ENCODE data around the gene RABIF.
A peak's percentile ranks its signal among the peaks of the same experiment; 100 is the strongest.

Gene RABIF

GRCh38 chr1:202901555-202901954, 12.6 kb upstream of the RABIF start:
- TF ChIP-seq CTCF (IDR thresholded peaks at IDR 0.05; ENCODE audit: control insufficient read depth, extremely low read depth, insufficient read depth) = no peak
- no peak overlapping the region for H3K4me3 ChIP-seq (ENCODE audit: low read depth, low read length)

GRCh38 chr1:202892501-202892900, 3.6 kb upstream of the RABIF start:
- H3K4me3 ChIP-seq (ENCODE audit: low read depth, low read length) = no peak overlapping the region
- no peak for DNase-seq (ENCODE audit: low read depth)
- no peak for TF ChIP-seq CTCF (IDR thresholded peaks at IDR 0.05; ENCODE audit: control insufficient read depth, extremely low read depth, insufficient read depth)

More at GRCh38 chr1:202901555-202901954, 12.6 kb upstream of the RABIF start:
- DNase-seq (ENCODE audit: low read depth) = no peak

- no peak overlapping the region for H3K4me3 ChIP-seq (ENCODE audit: low read depth, low read length)
- no peak for DNase-seq (ENCODE audit: low read depth)
- no peak for TF ChIP-seq CTCF (IDR thresholded peaks at IDR 0.05; ENCODE audit: control insufficient read depth, extremely low read depth, insufficient read depth)
These were observed 1.4 kb upstream of the RABIF start for GRCh38 chr1:202890392-202890791.

- TF ChIP-seq CTCF (IDR thresholded peaks at IDR 0.05; ENCODE audit: control insufficient read depth, extremely low read depth, insufficient read depth) = no peak
- no peak for DNase-seq (ENCODE audit: low read depth)
- peak overlapping the region; percentile 64 for H3K4me3 ChIP-seq (ENCODE audit: low read depth, low read length)
These were observed 773 bp downstream of the RABIF start for GRCh38 chr1:202888221-202888530.

GRCh38 chr1:202880961-202881460, 7.9 kb downstream of the RABIF start:
- no peak for DNase-seq (ENCODE audit: low read depth)
- no peak for TF ChIP-seq CTCF (IDR thresholded peaks at IDR 0.05; ENCODE audit: control insufficient read depth, extremely low read depth, insufficient read depth)
- H3K4me3 ChIP-seq (ENCODE audit: low read depth, low read length) = no peak overlapping the region

GRCh38 chr1:202880062-202880461, 8.9 kb downstream of the RABIF start:
- no peak for TF ChIP-seq CTCF (IDR thresholded peaks at IDR 0.05; ENCODE audit: control insufficient read depth, extremely low read depth, insufficient read depth)
- no peak for DNase-seq (ENCODE audit: low read depth)
- H3K4me3 ChIP-seq (ENCODE audit: low read depth, low read length) = no peak overlapping the region

GRCh38 chr1:202879128-202879527, 9.8 kb downstream of the RABIF start:
- no peak for TF ChIP-seq CTCF (IDR thresholded peaks at IDR 0.05; ENCODE audit: control insufficient read depth, extremely low read depth, insufficient read depth)
- H3K4me3 ChIP-seq (ENCODE audit: low read depth, low read length) = no peak overlapping the region
- DNase-seq (ENCODE audit: low read depth) = no peak
